Fibroblast of mammary gland (primary cell): ENCODE results near the gene KRT34.

ENCODE experiments used
- DNase-seq: peaks from one replicate; pipeline ENCODE4 v3.0.0-alpha.2; 2010; ENCODE audit warnings: low read depth
- H3K4me3 ChIP-seq: 2 replicates; pipeline ENCODE4 v1.5.1; 2011; ENCODE audit warnings: low read depth, mild to moderate bottlenecking, low read length, moderate library complexity; ENCODE audit not compliant: control insufficient read depth
- CTCF ChIP-seq: conservative IDR thresholded peaks from 2 replicates; pipeline ENCODE4 v1.5.1; 2011; ENCODE audit warnings: low read depth, low read length, inconsistent platforms; ENCODE audit not compliant: control insufficient read depth, insufficient read depth

The KRT34 gene

DNA sequence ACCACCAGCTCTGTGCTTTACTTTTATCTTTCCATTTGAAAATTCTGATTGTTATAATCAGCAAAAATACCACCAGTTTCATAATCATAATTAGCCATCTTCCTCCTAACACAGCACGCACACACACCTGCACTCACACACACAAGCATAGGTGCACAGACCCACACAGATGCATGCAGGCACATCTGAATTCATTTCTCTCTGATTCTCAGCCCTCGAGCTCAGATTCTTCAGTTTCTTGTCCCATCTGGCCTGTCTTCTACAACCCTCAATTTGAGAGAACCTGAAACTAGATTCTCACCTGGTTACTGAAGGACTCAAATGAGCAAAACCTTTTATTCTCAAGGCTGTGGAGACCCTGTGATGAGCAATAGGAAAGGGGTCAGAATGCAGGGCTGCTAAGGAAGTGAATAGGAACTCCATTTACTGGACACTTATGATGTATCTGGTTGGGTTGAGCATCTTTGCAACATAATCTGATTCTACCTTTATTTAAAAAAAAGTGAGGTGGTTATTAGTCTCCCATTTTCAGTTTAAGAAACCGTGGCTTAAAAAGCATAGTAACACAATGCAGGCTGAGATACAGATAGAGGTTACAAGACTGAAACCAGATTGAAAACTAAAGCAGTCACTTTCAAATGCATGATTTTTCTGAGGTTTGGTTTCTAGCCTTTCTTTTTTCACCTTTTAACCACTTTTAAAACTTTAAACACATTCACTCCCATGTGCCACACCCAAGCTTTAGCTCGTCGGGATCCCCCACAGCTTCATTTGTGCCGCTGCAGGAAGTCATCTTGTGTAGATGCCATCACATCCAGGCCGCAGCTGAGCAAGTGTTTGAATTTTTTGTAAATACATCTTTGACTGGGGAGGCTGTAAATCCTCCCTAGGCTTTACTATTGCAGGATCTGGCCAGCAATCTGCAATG lies 40.9 kb downstream of the KRT34 start:
- no peak for DNase-seq
- no peak for TF ChIP-seq CTCF
- no peak overlapping the region for H3K4me3 ChIP-seq

- DNase-seq, result no peak
- TF ChIP-seq CTCF, result no peak
- no peak overlapping the region for H3K4me3 ChIP-seq
Observed at GRCh38 chr17:41340494-41340893, 41.6 kb downstream of the KRT34 start.

DNA sequence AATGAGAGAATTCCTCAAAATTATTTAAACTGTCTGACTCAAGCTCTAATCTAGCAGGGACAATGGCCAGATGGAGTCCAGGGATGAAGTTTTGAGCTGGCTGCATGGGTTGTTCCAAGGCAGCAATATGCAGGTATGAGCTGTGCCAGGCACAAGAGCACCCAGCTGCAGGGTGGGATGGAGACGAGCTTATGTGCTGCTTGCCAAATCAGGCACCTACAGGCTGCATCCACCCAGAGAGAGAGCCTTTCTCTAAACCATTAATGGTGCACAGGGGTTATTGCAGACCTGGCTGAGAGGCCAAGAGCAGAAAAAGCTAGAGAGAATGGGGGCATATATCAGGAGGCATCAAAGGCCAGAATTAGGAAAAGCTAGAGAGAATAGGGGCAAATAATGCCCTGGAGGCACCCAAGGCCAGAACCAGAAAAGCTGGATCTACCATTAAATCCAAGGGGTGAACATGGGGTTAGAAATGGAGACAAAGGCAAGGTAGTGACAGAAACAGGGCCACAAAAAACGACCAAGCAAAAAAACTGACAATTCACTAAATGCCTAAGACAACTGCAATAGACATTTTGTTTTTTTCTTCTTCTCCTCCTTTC lies 42.4 kb downstream of the KRT34 start:
- no peak for DNase-seq
- no peak for TF ChIP-seq CTCF
- no peak overlapping the region for H3K4me3 ChIP-seq

DNA sequence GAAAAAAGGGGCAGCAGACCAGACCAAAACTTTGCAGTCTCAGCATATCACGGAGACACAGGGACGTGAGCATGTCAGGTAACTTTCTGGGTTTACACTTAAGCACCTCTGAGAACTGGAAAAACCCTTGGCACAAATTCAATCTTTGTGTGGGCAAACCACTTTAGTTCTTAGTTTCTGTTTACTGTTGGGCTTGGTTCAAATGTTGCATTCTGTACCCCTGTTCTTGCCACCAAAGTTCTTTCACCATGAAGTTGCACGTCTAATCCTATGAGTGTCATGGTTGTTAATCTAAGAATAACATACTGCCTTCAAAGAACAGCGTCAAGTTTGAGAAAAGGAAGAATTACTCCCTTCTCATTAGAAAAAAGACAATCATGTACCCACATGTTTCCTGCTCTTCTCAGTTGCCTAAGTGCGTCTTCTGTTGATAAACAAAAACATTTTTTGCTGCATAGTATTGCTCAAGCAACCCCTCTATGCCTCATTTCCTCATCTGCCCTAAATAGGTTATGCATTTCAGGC lies 43.1 kb downstream of the KRT34 start:
- TF ChIP-seq CTCF, result no peak
- H3K4me3 ChIP-seq, result no peak overlapping the region
- no peak for DNase-seq

- TF ChIP-seq CTCF, result no peak
- no peak overlapping the region for H3K4me3 ChIP-seq
Observed at GRCh38 chr17:41335747-41336146, 46.4 kb downstream of the KRT34 start.

DNA sequence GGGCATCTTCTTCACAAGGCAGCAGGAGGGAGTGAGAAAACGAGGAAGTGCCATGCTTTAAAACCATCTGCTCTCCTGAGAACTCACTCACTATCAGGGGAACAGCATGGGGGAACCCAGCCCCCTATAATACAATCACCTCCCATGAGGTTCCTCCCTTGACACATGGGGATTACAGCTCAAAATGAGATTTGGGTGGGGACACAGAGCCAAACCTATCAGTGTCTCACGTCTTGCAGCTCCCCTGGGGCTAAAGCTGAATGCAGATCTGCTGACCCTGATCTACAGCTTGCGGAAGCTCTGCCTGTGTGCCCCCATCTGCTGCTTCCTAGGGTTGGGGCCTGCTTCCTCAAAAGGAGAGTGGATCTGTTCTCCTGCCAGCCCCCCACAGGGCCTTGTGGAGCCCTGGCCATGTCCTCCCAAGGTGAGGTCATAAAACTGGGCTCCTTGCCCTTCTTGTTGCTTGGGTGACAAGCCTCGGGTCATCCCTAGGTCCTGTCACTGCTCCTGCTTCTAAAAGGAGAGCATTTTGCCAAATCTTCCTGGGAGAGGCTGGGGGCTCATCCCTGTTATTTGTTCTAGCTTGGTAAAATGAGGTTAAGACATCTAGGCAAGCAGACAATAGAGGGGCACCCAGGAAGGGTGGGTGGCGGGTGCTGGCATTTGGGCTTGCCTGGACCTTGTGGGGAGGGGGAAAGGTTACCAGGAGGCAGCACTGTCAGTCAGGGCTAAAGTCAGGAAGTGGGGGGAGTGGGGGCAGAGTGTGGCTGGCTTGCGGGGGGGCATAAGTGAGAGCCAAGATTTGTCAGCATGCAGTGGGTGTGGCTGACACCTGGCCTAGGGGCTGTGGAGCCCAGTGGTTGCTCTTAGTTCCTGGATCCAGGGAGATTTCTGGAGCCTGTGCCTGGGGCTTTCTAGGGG lies 47.5 kb downstream of the KRT34 start:
- H3K4me3 ChIP-seq, result no peak overlapping the region
- no peak for TF ChIP-seq CTCF
- DNase-seq, result no peak

More at GRCh38 chr17:41335747-41336146, 46.4 kb downstream of the KRT34 start:
- no peak for DNase-seq
